ENCODE results near the gene LAPTM4A. TPM values are rescaled to one million over a fixed set of nuclear protein-coding genes. Genes with fewer than 3 reads are reported as not detected.

The LAPTM4A gene
- total and polyA plus RNA-seq, 2 of the 4 experiments (the other 2 are of a cell fraction) = 97.7 to 401 TPM

DNA sequence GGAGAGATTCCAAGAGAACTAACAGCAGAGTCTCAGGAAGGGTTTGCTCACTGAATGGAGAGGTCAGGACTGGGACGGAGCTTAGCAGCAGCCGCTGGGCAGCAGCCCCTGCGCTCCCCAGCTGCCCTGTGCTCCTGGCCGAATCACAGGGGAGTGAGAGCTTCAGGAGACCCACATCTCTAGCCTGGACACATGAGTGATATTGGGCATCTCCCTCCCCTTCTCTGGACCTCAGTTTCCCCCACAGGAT is 39.5 kb downstream of the LAPTM4A start:
- ChIA-PET POLR2A (ENCODE audit: unreplicated experiment) (no interaction called here), CTCF (no interaction called here)
- Histone ChIP-seq H2BK15ac (ENCODE audit: low read depth, low read length) (no peak overlapping the region), H4K20me1 (ENCODE audit: insufficient read depth, low read length) (no peaks in the 10 kb centered on the region), H3K79me1 (ENCODE audit: low read depth in 1 of 2, low read length in 2 of 2) (no peaks in the 10 kb centered on the region), H3K18ac (ENCODE audit: low read depth, low read length) (no peak overlapping the region), H3K27me3 (ENCODE audit: control insufficient read depth, insufficient read depth, low read length) (peaks cover 14% of the 10 kb centered on the region), H2AFZ (replicated peaks; ENCODE audit: low read length, poor library complexity) (peak overlapping the region; percentile 92), H2AK5ac (ENCODE audit: low read depth, low read length) (0 out of 2 replicates have a peak overlapping the region, but pooled peaks have one; percentile 8), H2BK20ac (ENCODE audit: low read depth, low read length) (no peak overlapping the region), H2AK9ac (replicated peaks; ENCODE audit: low read depth, low read length, poor library complexity) (peak overlapping the region; percentile 90), H3K14ac (replicated peaks; ENCODE audit: low read depth, low read length) (no peak overlapping the region; the same call in 1 of the 2 replicates), H4K5ac (ENCODE audit: low read depth, low read length) (no peak overlapping the region), H4K8ac (ENCODE audit: low read depth in 2 of 2, low read length in 2 of 2) (peak overlapping the region in 1 of 2 experiments; percentile 35; a peak in 2 of 4 replicates), H3K4me2 (ENCODE audit: low read depth, low read length) (peak overlapping the region; percentile 50), H3K56ac (ENCODE audit: extremely low read depth, insufficient read depth, low read length) (no peak overlapping the region), H3K9me3 (ENCODE audit: control insufficient read depth, insufficient read depth, low read length) (no peaks in the 10 kb centered on the region), H3K9ac (ENCODE audit: low read depth, low read length) (no peak overlapping the region), H2BK120ac (ENCODE audit: low read depth, low read length) (peak overlapping the region; percentile 8; the same call in 1 of the 2 replicates), H3K4ac (ENCODE audit: low read depth, low read length) (no peak overlapping the region; the same call in 1 of the 2 replicates), H2BK5ac (ENCODE audit: low read depth, low read length, poor library complexity, severe bottlenecking) (no peak overlapping the region), H3K9me1 (ENCODE audit: insufficient read depth, low read length) (no peaks in the 10 kb centered on the region), H3K27ac (ENCODE audit: insufficient read depth, low read length) (no peak overlapping the region), H3K4me3 (ENCODE audit: insufficient read depth, low read depth, low read length) (peak overlapping the region; percentile 50), H4K91ac (ENCODE audit: insufficient read depth, low read depth, low read length) (no peak overlapping the region), H3K23ac (ENCODE audit: low read depth, low read length) (peak overlapping the region; percentile 80), H3K36me3 (ENCODE audit: control insufficient read depth, insufficient read depth, low read length) (no peaks in the 10 kb centered on the region), H3K4me1 (ENCODE audit: control insufficient read depth, insufficient read depth, low read length) (peaks cover 3% of the 10 kb centered on the region)
- ATAC-seq (ENCODE audit: low read depth) (peak; percentile 7), DNase-seq (no peak)
- BruUV-seq (replicated peaks) = no TSS peak
- intact Hi-C loops (cut with micrococcal nuclease) (no loop called here), dilution Hi-C loops (cut with HindIII; ENCODE audit: low sequenced_read_pairs, unreplicated experiment) (no loop called here), in situ Hi-C loops (cut with MboI; ENCODE audit: low sequenced_read_pairs) (no loop called here)
- no CpG with 5 or more reads among the region's 4 CpGs for WGBS, 2 experiments (ENCODE audit: extremely low coverage in 2 of 2, insufficient read length in 1 of 2)
- no peak for TF ChIP-seq FOS (IDR thresholded peaks at IDR 0.05; ENCODE audit: low read depth, low read length)
- TF ChIP-seq, protein P1, sequence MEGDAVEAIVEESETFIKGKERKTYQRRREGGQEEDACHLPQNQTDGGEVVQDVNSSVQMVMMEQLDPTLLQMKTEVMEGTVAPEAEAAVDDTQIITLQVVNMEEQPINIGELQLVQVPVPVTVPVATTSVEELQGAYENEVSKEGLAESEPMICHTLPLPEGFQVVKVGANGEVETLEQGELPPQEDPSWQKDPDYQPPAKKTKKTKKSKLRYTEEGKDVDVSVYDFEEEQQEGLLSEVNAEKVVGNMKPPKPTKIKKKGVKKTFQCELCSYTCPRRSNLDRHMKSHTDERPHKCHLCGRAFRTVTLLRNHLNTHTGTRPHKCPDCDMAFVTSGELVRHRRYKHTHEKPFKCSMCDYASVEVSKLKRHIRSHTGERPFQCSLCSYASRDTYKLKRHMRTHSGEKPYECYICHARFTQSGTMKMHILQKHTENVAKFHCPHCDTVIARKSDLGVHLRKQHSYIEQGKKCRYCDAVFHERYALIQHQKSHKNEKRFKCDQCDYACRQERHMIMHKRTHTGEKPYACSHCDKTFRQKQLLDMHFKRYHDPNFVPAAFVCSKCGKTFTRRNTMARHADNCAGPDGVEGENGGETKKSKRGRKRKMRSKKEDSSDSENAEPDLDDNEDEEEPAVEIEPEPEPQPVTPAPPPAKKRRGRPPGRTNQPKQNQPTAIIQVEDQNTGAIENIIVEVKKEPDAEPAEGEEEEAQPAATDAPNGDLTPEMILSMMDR (conservative IDR thresholded peaks at IDR 0.05; ENCODE audit: low read depth, low read length) = no peak
- TF ChIP-seq, protein P2, sequence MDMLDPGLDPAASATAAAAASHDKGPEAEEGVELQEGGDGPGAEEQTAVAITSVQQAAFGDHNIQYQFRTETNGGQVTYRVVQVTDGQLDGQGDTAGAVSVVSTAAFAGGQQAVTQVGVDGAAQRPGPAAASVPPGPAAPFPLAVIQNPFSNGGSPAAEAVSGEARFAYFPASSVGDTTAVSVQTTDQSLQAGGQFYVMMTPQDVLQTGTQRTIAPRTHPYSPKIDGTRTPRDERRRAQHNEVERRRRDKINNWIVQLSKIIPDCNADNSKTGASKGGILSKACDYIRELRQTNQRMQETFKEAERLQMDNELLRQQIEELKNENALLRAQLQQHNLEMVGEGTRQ (IDR thresholded peaks at IDR 0.05; ENCODE audit: low read depth, low read length) = no peak
- no peak for TF ChIP-seq RCOR1 (IDR thresholded peaks at IDR 0.05; ENCODE audit: insufficient replicate concordance, low read length)
- TF ChIP-seq RAD21 (IDR thresholded peaks at IDR 0.05; ENCODE audit: low read length) = no peak
- TF ChIP-seq MXI1 (IDR thresholded peaks at IDR 0.05; ENCODE audit: borderline replicate concordance, low read depth, low read length) = no peak
- TF ChIP-seq, protein P3, sequence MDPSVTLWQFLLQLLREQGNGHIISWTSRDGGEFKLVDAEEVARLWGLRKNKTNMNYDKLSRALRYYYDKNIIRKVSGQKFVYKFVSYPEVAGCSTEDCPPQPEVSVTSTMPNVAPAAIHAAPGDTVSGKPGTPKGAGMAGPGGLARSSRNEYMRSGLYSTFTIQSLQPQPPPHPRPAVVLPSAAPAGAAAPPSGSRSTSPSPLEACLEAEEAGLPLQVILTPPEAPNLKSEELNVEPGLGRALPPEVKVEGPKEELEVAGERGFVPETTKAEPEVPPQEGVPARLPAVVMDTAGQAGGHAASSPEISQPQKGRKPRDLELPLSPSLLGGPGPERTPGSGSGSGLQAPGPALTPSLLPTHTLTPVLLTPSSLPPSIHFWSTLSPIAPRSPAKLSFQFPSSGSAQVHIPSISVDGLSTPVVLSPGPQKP (IDR thresholded peaks at IDR 0.05; ENCODE audit: borderline replicate concordance, low read depth, low read length) = no peak
- TF ChIP-seq BHLHE40 (IDR thresholded peaks at IDR 0.05; ENCODE audit: low read depth, low read length) = no peak
- TF ChIP-seq POLR2A (IDR thresholded peaks at IDR 0.05; ENCODE audit: low read depth, low read length) = no peak
- TF ChIP-seq CHD1 (IDR thresholded peaks at IDR 0.05; ENCODE audit: low read depth, low read length) = no peak
- TF ChIP-seq NFE2L2 (IDR thresholded peaks at IDR 0.05; ENCODE audit: low read depth, low read length) = no peak
- TF ChIP-seq CEBPB (IDR thresholded peaks at IDR 0.05; ENCODE audit: low read depth, low read length) = no peak
- no peak for TF ChIP-seq MAZ (IDR thresholded peaks at IDR 0.05; ENCODE audit: borderline replicate concordance, low read depth, low read length)
- no peak for TF ChIP-seq MAFK (IDR thresholded peaks at IDR 0.05; ENCODE audit: low read depth, low read length)
- TF ChIP-seq RFX5 (IDR thresholded peaks at IDR 0.05; ENCODE audit: low read depth, low read length) = no peak
- TF ChIP-seq SMC3 (IDR thresholded peaks at IDR 0.05; ENCODE audit: low read depth, low read length) = no peak
